HUES64 (cell line): Measurements from ENCODE around the gene SPON2. TPM values are rescaled to one million over a fixed set of nuclear protein-coding genes. Genes with fewer than 3 reads are reported as not detected.

Source experiments
- H3K27ac ChIP-seq: 2 replicates; pipeline ENCODE4 v1.7.0; 2013; ENCODE audit warnings: low read depth, low read length, inconsistent platforms
- H3K27me3 ChIP-seq: 2 replicates; pipeline ENCODE4 v1.6.1; 2013; ENCODE audit warnings: mild to moderate bottlenecking, low read length; ENCODE audit not compliant: insufficient read depth
- H3K36me3 ChIP-seq: 2 replicates; pipeline ENCODE4 v1.6.1; 2013; ENCODE audit warnings: mild to moderate bottlenecking, low read length; ENCODE audit not compliant: insufficient read depth
- H3K4me1 ChIP-seq: 2 replicates; pipeline ENCODE4 v1.6.1; 2013; ENCODE audit warnings: mild to moderate bottlenecking, low read length, moderate library complexity; ENCODE audit not compliant: insufficient read depth
- H3K4me3 ChIP-seq: 2 replicates; pipeline ENCODE4 v1.5.1; 2013; ENCODE audit warnings: mild to moderate bottlenecking, low read length, moderate library complexity
- H3K9ac ChIP-seq: 2 replicates; pipeline ENCODE4 v1.6.1; 2013; ENCODE audit warnings: mild to moderate bottlenecking, low read depth, low read length
- H3K9me3 ChIP-seq: 2 replicates; pipeline ENCODE4 v1.6.1; 2013; ENCODE audit warnings: low read depth, low read length; ENCODE audit not compliant: insufficient read depth
- WGBS: fragments of 150-250, 120-280 bp; methylation state at CpG from one replicate; pipeline ENCODE4 v1.1.7; 2013; ENCODE audit warnings: missing lambda C conversion rate; 5-methylcytosine and 5-hydroxymethylcytosine counted together
- polyA plus RNA-seq, 2 experiments: library from polyadenylated mRNA; stranded (reverse); fragments of 50-300 nt; gene quantifications; one replicate each; pipeline ENCODE4 v1.2.3, GENCODE V29; 2013

The SPON2 gene
- 1.1 TPM for polyA plus RNA-seq (2013, experiment 1 of 2)
- polyA plus RNA-seq (2013, experiment 2 of 2): 1.8 TPM

DNA sequence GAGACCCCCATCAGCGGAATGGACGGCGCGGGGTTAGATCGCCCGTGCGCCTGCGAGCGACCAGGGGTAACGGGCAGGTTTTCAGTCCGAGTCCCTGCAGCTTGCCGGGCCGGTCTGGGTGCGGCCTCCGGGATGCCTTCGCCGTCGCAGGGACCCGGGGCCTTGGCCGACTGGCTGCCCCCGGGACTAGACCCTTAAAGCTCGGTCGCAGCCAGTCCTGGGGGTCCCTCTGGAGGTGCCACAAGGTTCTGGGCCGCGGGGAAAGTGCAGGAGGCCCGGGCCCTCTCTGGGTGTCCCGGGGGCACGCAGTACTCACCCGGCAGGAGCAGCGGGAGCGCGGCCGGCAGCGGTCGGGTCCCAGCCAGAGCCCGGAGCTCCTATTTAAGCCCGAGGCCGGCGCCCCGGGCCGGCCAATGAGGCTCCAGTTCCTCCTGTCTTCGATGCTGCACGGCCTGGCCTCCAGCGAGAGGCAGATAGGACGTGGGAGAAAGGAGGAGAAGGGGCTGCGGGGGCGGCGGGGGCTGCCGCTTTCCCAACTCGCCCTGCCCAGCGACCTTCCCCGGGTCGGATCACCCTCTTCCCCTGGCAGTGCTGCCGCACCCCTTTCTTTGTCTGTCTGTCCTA is at the start of gene SPON2:
SPON2 (minus strand) TSS at position 356 of the 624 bp plus-strand sequence.
- 4% methylated on average over 52 of the region's 54 CpGs for WGBS
- peak within 1 kb of the TSS; percentile 45 for H3K4me3 ChIP-seq
- H3K9ac ChIP-seq: no peak within 1 kb of the TSS
- H3K9me3 ChIP-seq: no peaks in the 10 kb centered on the region
- no peak within 1 kb of the TSS for H3K27ac ChIP-seq
- H3K4me1 ChIP-seq: no peaks in the 10 kb centered on the region
- H3K27me3 ChIP-seq: peaks cover 72% of the 10 kb centered on the region
- no peaks in the 10 kb centered on the region for H3K36me3 ChIP-seq

DNA sequence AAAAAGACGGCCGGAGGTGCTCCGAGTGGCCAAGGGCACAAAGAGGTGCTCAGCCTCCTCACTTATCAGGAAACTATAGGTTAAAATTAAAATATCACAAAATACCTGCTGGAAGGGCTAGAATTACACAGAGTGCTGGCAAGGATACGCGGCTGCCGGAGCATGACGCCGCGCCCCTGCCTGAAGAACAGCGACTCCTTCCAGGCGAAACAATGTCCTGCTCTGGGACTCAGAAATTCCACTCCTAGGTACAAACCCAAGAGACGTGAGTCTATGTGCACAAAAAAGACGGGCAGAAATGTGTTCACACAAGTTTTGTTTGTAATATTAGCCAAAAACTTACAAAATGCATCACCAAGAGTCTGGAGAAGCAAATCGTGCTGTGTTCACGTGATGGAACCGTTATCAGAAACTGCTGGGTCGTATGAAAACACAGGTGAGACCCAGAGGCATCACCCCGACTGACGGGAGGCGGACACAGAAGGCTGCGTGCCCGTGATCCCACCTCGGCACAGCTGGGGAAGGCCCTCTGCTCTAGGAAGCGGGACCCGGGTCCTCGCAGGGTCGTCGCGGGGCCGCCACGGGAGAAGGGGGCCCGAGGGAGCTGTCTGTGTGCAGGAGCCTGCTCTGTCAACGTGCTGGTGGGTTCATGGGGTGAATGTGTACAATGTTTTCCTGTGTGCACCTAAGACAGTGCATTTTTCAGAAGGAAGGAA is 48.9 kb upstream of the SPON2 start:
- H3K27me3 ChIP-seq: no peaks in the 10 kb centered on the region

DNA sequence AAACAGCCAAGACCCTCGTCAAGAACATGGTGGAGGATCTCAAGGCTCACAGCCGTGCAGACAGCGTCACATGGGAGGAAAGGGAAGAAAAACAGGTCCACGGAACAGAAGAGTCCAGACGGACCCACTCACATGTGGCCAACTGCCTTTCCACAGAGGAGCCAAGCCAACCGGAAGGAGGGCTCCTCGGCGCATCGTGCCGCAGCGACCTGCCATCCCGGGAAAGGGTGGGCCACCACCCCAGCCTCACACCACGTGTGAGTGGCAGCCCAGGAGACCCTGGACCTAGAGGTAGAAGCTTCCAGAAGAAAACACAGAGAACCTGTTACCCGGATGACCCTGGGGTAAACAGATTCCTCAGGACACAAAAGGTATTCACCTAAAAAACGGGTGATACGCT is 48.2 kb upstream of the SPON2 start:
- Histone ChIP-seq H3K9ac (no peak overlapping the region), H3K27ac (no peak overlapping the region), H3K4me1 (no peaks in the 10 kb centered on the region), H3K27me3 (no peaks in the 10 kb centered on the region), H3K9me3 (no peaks in the 10 kb centered on the region), H3K4me3 (no peak overlapping the region), H3K36me3 (peaks cover 61% of the 10 kb centered on the region)
- 95% methylated on average over 16 of the region's 16 CpGs for WGBS

More for the DNA sequence above, 48.9 kb upstream of the SPON2 start:
- no peaks in the 10 kb centered on the region for H3K9me3 ChIP-seq
- H3K36me3 ChIP-seq: peaks cover 56% of the 10 kb centered on the region
- no peak overlapping the region for H3K9ac ChIP-seq
- no peak overlapping the region for H3K27ac ChIP-seq
- H3K4me1 ChIP-seq: no peaks in the 10 kb centered on the region
- H3K4me3 ChIP-seq: no peak overlapping the region
- 93% methylated on average over 33 of the region's 33 CpGs for WGBS

DNA sequence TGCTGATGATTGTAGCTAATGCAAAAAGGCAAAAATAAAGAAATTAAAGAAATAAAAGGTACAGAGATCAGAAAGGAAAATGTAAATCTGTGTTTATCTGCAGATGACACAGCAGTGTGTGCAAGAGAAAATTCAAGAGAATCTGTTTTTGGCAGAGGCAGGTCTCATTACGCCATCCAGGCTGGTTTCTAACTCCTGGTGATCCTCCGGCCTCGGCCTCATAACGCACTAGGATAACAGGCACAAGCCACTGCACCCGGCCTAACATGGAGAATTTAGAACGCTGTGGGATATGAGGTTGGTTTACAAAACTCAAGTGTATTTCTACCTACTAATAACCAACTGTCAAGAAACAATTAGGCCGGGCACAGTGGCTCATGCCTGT is 47.2 kb upstream of the SPON2 start:
- no peak overlapping the region for H3K4me3 ChIP-seq
- H3K4me1 ChIP-seq: no peaks in the 10 kb centered on the region
- WGBS: 95% methylated on average over 6 of the region's 7 CpGs

DNA sequence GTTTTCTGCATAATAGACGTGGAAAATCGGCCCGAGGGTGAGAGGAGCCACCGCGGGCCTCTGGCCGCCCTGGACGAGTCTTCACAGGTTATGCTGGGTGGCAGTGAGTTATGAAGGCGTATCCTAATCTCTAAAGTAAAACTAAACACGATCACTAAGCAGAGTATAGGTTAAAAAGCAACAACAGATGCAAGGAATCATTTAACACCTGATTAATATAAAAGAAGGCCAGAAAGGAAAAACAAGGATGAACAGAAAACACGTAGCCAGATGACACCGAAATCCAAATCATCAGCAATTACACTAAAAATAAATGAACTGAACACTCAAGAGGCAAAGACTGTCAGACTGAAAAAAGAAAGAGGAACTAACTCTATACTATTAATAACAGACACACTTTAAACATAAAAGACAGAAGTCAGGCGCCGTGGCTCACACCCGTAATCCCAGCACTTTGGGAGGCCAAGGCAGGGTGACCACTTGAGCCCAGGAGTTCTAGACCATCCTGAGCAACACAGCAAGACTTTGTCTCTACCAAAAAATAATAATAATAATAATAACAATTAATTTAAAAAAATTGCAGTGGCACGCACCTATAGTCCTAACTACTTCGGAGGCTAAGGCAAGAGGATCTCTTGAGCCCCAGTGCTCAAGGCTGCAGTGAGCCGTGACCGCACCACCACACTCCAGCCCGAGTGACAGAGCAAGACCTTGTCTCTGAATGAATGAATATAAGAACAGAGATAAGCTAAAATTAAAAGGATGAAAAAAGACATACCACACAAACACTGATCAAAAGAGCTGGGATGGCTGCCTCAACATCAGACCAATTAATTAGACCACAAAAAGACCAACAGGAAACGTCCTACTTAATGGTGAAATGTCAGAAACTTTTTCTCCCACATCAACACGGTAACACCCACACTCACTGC is 46.5 kb upstream of the SPON2 start:
- Histone ChIP-seq H3K4me3 (no peak overlapping the region), H3K9me3 (no peaks in the 10 kb centered on the region), H3K9ac (no peak overlapping the region), H3K4me1 (no peaks in the 10 kb centered on the region), H3K27ac (no peak overlapping the region), H3K36me3 (peaks cover 59% of the 10 kb centered on the region), H3K27me3 (no peaks in the 10 kb centered on the region)
- 94% methylated on average over 19 of the region's 21 CpGs for WGBS

More for the DNA sequence above, 47.2 kb upstream of the SPON2 start:
- Histone ChIP-seq H3K9me3 (no peaks in the 10 kb centered on the region), H3K27me3 (no peaks in the 10 kb centered on the region), H3K36me3 (peaks cover 61% of the 10 kb centered on the region), H3K9ac (no peak overlapping the region), H3K27ac (no peak overlapping the region)

DNA sequence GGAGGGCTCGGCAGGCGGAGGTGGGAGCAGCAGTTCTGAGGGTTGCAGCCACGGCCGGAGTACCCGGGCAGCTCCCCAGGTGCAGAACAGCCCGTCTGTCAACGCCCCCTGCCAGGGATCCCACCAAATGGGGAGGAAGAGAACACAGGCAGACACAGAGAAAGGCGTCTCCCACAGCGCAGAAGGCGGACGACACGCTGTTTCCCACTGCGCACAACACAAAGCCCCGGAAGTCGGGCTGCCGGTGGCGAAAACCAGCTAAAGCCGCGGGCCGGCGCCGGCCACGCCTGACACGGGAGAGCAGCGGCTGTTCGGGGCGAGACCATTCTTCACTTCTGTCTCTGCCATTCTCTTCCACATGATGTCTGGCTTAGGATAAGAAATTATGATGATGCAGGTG is 45.0 kb upstream of the SPON2 start:
- H3K9me3 ChIP-seq: no peaks in the 10 kb centered on the region
- no peak overlapping the region for H3K4me3 ChIP-seq
- H3K9ac ChIP-seq: no peak overlapping the region
- no peaks in the 10 kb centered on the region for H3K4me1 ChIP-seq
- WGBS: 97% methylated on average over 27 of the region's 27 CpGs
- H3K27ac ChIP-seq: no peak overlapping the region
- H3K27me3 ChIP-seq: no peaks in the 10 kb centered on the region
- peaks cover 71% of the 10 kb centered on the region for H3K36me3 ChIP-seq

DNA sequence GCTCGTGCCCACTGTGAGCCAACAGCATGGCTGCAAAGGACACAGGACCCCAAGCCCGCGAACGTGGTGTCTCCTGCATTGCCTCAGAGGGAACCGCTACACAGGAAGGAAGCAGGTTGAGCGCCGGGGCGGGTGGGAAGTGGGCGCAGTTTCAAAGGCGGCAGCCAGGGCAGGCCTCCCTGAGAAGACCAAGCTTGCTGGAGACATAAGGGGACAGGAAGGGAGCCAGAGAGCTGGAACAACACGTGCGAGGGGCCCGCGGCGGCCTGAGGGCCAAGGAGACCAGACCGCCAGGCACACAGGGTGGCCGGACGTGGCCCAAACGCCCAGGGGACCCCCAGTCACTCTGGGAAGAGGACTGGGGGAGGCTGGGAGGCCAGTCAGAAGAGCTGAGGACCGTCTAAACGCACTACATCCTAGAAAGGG is 44.5 kb upstream of the SPON2 start:
- Histone ChIP-seq H3K36me3 (peaks cover 74% of the 10 kb centered on the region), H3K9ac (no peak overlapping the region), H3K27ac (no peak overlapping the region), H3K4me3 (no peak overlapping the region), H3K27me3 (no peaks in the 10 kb centered on the region), H3K4me1 (no peaks in the 10 kb centered on the region), H3K9me3 (no peaks in the 10 kb centered on the region)
- WGBS: 96% methylated on average over 21 of the region's 21 CpGs

DNA sequence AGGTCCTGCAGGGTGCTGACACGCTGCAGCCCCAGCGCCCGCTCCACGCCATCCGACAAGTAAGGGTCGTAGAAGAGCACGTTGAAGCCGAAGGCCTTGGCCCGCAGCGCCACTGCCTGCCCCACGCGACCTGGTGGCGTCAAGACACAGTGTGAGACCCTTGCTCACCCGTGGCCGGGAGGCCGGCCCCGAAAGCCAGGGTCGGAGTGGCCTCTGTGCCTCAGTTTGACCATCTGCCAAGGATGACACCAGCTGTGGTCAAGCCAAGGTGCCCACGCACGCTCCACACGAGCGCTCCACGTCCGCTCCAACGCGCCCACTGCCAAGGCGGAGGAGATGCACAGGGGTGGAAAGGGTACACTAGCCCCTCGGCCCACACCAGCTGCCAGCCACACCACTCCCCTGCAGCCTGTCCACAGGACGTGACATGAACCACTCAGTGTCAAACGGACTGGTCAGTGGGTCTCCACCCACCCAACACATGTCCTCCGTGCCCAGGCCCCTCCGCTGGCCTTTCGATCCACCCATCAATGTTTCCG is 43.8 kb upstream of the SPON2 start:
- H3K27me3 ChIP-seq: no peaks in the 10 kb centered on the region
- no peak overlapping the region for H3K9ac ChIP-seq
- H3K9me3 ChIP-seq: no peaks in the 10 kb centered on the region
- H3K27ac ChIP-seq: no peak overlapping the region
- 96% methylated on average over 34 of the region's 34 CpGs for WGBS
- H3K4me1 ChIP-seq: no peaks in the 10 kb centered on the region
- no peak overlapping the region for H3K4me3 ChIP-seq
- peaks cover 78% of the 10 kb centered on the region for H3K36me3 ChIP-seq

DNA sequence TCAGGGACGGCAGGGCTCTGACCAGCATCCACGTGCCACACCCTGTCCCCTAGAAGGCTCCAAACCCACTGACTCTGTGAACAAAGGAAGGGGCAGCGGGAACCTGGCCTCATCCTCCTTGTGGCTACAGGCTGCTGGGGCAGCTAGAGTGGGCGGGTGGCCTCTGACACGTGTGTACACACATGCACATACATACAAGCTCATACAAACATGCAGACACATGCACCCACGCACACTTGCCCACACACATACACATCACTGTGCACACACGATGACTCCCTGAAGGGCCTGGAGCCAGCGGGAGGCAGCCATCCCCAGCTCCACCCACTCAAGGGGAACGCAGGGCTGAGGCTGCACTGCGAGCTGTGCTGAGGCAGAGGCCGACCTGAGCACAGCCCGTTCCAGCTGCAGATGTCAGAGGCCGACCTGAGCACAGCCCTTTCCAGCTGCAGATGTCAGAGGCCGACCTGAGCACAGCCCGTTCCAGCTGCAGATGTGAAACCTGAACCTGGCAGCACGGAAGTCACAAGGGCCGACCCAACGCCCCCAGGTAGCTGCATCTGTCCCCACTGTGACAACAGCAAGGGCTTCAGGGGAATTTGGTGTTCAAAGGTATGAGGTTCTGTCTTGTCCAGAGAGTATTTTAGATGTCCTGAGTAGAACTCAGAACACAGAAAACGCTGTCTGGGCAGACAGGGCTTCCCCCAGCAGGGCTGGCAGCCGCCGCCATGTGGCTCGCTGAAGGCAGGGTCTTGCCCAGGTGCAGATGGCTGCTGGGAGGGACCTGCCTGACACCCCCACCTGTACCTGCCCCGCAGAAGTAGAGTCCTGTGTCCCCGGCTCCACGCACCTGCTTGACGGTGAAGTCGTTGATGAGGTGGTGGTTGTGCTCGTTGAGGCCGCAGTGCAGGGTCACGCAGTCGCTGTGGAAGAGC is 43.0 kb upstream of the SPON2 start:
- Histone ChIP-seq H3K36me3 (peaks cover 77% of the 10 kb centered on the region), H3K4me1 (no peaks in the 10 kb centered on the region), H3K9me3 (no peaks in the 10 kb centered on the region), H3K27ac (no peak overlapping the region), H3K27me3 (no peaks in the 10 kb centered on the region), H3K4me3 (no peak overlapping the region), H3K9ac (no peak overlapping the region)
- 95% methylated on average over 31 of the region's 31 CpGs for WGBS
